Astrocyte of the cerebellum (primary cell): ENCODE results near the gene CCDC117.
"Not testable (repeated sequence)": the region's sequence is repeated elsewhere in the genome, so short reads cannot be mapped to it uniquely, and the experiment has no call there.

ENCODE experiments used
- DNase-seq: peaks from one replicate; pipeline ENCODE4 v3.0.0-alpha.2; 2011; ENCODE audit warnings: low read depth
- H3K4me3 ChIP-seq: 2 replicates; pipeline ENCODE4 v1.5.1; 2011; ENCODE audit warnings: mild to moderate bottlenecking, low read depth, low read length, moderate library complexity
- in situ Hi-C: cut with HindIII; loops from 2 replicates; pipeline ENCODE4 v1.10.0; 2017; ENCODE audit warnings: low sequenced_read_pairs
- TF ChIP-seq, protein P1 (sequence below): IDR thresholded peaks from 2 replicates; pipeline ENCODE4 v1.5.1; 2012; ENCODE audit warnings: low read length, low read depth, moderate library complexity, mild to moderate bottlenecking; ENCODE audit errors: missing control alignments

The CCDC117 gene

DNA sequence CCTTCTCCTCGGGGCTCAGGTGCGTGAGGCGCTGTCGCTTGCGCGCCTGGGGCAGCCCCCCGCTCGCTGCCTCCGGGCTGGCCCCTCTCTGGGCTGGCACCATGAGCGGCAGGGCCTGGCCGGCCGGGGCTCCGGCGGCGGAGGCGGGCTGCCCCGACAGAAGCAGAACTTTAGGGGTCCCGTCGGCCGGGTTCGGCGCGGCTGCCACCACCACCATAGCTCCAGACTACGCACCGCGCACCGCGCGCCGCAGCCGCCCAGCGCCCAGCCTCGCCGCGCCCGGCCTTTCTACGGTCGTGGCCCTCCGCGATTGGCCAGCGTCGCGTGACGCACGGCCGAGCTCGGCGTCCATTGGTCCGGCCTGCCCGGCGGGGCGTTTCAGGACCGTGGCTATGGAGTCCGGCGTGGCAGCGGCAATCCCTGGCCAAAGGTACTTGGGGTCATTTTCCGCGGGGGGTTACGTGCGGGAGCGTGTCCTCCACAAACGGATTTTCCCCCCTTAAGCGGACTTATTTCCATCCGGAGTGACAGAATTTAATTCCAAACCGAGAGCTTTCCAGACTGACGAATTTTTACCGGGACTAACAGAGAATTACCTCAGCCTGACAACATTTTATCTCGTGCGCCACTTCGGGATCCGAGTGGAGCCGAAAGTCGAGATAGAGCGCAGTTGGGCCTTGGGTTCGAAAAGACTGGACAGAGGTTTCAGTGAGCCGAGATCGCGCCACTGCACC, 28.0 kb downstream of the CCDC117 start, which contains the start of gene XBP1:
Gene XBP1 (minus strand): TSS at position 262 of the 734 bp plus-strand sequence.
- peak; percentile 83 for DNase-seq
- in situ Hi-C loops: no loop called here
- TF ChIP-seq, protein P1, sequence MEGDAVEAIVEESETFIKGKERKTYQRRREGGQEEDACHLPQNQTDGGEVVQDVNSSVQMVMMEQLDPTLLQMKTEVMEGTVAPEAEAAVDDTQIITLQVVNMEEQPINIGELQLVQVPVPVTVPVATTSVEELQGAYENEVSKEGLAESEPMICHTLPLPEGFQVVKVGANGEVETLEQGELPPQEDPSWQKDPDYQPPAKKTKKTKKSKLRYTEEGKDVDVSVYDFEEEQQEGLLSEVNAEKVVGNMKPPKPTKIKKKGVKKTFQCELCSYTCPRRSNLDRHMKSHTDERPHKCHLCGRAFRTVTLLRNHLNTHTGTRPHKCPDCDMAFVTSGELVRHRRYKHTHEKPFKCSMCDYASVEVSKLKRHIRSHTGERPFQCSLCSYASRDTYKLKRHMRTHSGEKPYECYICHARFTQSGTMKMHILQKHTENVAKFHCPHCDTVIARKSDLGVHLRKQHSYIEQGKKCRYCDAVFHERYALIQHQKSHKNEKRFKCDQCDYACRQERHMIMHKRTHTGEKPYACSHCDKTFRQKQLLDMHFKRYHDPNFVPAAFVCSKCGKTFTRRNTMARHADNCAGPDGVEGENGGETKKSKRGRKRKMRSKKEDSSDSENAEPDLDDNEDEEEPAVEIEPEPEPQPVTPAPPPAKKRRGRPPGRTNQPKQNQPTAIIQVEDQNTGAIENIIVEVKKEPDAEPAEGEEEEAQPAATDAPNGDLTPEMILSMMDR: no peak
- H3K4me3 ChIP-seq: peak within 1 kb of the TSS; percentile 61

DNA sequence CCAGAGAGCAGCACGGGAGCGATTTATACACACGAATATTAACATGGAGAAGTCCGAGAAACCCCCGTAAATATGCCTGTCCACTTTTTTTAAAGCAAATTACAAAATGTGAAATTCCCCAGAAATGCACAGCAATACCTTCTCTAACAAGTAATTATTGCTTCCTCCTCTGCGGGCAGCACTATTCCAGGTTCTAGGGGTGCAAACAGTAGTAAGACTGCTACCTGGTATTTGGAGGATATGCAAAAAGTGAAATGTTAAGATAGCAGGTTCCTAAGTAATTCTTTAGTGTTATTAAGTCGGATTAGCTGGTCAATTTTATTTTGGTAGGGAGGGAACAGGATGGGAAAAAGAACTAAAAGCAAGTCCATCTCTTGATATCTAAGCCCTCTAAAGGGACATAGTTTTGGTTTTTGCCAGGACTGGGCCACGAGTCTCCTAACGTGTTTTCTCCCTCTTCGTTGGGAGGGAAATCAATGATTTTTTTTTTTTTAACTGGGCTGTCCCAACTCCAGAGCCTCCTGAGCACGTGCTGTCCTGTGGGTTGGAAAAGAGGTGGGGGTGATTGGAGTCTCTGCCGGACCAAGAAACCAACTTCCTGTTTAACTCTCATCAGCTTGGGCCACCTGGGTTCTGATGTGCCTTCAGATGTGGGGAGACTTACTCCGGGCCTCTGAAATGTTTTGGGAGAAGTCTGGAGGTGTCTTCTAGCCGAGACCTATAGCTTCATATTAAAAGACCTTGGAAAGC, 29.5 kb downstream of the CCDC117 start:
- H3K4me3 ChIP-seq: no peak overlapping the region
- in situ Hi-C loops: no loop called here
- TF ChIP-seq, protein P1: no peak
- DNase-seq: no peak

DNA sequence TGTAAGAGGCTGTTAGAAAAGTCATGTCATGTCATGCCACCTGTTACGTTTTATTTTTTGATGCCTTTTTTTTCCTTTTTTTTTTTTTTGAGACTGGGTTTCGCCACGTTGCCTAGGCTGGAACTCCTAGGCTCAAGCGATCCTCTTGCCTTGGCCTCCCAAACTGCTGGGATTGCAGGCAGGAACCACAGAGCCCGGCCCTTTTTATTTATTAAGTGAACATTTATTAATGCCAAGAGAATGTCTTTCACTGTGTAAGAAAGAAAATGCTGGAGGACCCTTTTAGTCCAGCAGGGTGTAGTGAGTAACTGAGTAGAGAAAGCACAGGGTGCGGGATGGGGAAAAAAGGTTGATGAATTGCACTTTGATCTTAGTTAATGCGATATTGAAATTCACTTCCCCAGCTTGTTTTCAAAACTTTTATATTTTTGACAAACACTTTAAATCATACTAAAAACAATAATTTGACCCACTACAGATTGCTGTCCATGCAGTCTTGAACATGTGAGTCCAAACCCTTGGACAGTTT, 30.2 kb downstream of the CCDC117 start:
- TF ChIP-seq, protein P1: no peak
- in situ Hi-C loops: no loop called here
- no peak for DNase-seq
- H3K4me3 ChIP-seq: no peak overlapping the region

DNA sequence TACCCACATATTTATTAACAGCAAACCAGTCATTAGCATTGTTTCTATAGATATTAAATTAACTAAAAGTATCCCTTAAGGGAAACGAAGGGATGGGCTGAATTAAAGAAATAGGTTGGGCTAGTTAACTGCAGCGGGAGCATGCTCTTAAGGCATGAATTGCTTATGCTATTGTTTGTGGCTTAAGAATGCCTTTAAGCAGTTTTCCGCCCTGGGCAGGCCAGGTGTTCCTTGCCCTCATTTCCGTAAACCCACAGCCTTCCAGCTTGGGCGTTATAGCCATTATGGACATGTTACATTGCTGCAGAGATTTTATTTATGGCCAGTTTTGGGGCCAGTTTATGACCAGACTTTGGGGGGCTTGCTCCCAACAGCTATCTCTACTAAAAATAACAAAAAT, 32.9 kb downstream of the CCDC117 start:
- H3K4me3 ChIP-seq, DNase-seq, in situ Hi-C loops: not testable (repeated sequence)

DNA sequence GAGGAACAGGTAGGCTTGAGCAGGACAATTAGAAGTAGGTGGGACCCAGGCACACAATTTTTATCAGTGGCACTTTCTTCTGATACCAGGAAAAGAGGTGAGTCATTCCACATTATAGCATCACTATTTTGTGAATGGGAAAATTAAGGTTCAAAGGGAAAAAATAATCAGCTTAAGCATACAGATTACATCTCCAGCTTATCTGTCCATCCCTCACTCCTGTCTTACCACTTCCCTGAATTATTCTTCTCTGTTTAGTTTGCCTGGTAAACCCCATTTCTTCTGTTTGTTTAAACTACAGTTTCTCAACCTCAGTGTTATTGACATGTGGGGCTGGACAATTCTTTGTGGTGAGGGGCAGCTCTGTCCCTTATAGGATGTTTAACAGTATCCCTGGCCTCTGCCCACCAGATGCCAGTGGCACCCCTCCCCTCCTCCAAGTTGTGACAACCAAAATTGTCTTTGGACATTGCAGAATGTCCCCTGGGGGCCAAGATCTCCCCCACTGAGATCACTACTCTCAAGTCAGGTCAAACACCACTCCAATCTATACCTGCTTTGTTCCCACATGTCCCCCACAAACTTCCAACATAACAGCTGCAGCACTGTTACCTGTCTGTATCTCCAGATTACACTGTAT, 36.3 kb downstream of the CCDC117 start:
- in situ Hi-C loops: no loop called here
- H3K4me3 ChIP-seq: no peak overlapping the region
- no peak for DNase-seq
- TF ChIP-seq, protein P1: no peak

DNA sequence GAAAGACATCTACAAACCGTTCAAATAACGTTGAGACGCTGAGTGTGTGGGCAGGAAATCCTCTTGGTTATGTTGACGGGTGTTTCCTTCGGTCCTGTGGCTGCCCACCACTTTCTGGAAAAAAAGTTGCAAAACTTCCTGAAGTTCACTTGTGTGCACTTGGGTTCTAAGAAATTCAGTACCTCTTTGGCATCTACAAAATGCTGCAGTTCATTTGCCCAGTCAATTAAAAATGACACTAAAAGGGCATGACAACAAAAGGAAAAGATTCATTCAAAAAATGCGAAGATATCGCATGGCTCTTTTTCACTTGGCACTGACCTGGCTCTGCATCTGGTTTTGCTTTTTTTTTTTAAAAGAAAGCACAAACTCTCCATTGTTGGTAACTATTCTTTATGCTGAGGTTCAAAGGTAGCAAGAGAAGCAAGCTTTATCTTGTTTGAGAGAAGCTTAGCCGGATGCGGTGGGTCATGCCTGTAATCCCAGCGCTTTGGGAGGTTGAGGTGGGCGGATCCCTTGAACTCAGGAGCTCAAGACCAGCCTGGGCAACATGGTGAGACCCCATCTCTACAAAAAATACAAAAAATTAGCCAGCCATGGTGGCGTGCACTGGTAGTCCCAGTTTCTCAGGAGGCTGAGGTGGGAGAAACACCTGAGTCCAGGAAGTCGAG, 38.5 kb downstream of the CCDC117 start:
- H3K4me3 ChIP-seq: no peak overlapping the region
- TF ChIP-seq, protein P1: no peak
- in situ Hi-C loops: loop anchor here (10.0 kb wide), 1 partner anchor 736 kb away; no protein-coding TSS in a partner anchor
- no peak for DNase-seq
